HL-60 (cell line): Measurements from ENCODE around the gene DYNC1LI2.

Source experiments
- DNase-seq, 2 experiments: peaks; one replicate each; pipeline ENCODE4 v3.0.0-alpha.2; 2010 to 2020; ENCODE audit warnings: low read depth in 1 of 2, low spot score in 1 of 2
- H3K27ac ChIP-seq: fragments of 250-450 bp; sonication (Bioruptor Pico); replicated peaks from 2 replicates; pipeline ENCODE4 v1.5.1; 2020; ENCODE audit warnings: mild to moderate bottlenecking, moderate library complexity
- H3K27me3 ChIP-seq: fragments of 250-450 bp; sonication (Bioruptor Pico); 2 replicates; pipeline ENCODE4 v1.5.1; 2021; ENCODE audit warnings: mild to moderate bottlenecking, moderate library complexity; ENCODE audit not compliant: insufficient read depth, poor library complexity, severe bottlenecking
- H3K4me3 ChIP-seq: replicated peaks from 2 replicates; pipeline ENCODE4 v1.5.1; 2011; ENCODE audit warnings: mild to moderate bottlenecking, control low read depth, low read length; ENCODE audit not compliant: insufficient read depth
- GABPA ChIP-seq: IDR thresholded peaks from 2 replicates; pipeline ENCODE4 v1.6.1; 2012; ENCODE audit warnings: low read depth
- POLR2AphosphoS5 ChIP-seq: IDR thresholded peaks from 2 replicates; pipeline ENCODE4 v1.6.1; 2012; ENCODE audit warnings: low read depth
- SPI1 ChIP-seq: IDR thresholded peaks from 2 replicates; pipeline ENCODE4 v1.6.1; 2012; ENCODE audit warnings: low read depth, mild to moderate bottlenecking, borderline replicate concordance
- TF ChIP-seq, protein P1 (sequence below): IDR thresholded peaks from one replicate; pipeline ENCODE4 v1.5.1; 2011; ENCODE audit warnings: low read length, control low read depth, inconsistent platforms; ENCODE audit not compliant: insufficient read depth
- TF ChIP-seq, protein P2 (sequence below): IDR thresholded peaks from 2 replicates; pipeline ENCODE4 v1.6.1; 2012; ENCODE audit warnings: low read depth; ENCODE audit not compliant: insufficient replicate concordance

The DYNC1LI2 gene

DNA sequence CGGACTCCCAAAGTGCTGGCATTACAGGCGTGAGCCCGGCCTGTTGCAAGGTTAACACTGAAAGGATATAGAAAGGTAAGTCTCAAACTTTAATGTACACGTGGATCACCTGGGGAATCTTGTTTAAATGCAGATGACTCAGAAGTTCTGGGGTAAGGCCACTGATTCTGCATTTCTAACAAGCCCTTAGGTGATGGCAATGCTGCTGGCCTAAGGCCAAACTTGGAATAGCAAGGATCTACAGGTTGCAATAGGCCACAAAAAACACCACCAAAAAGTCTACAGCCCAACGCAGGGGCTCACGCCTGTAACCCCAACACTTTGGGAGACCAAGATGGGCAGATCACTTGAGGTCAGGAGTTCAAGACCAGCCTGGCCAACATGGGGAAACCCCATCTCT is 59.1 kb downstream of the DYNC1LI2 start:
- H3K27me3 ChIP-seq, result no peaks in the 10 kb centered on the region
- no peak for DNase-seq
- H3K4me3 ChIP-seq, result no peak overlapping the region
- no peak overlapping the region for H3K27ac ChIP-seq
- TF ChIP-seq SPI1 (no peak), POLR2AphosphoS5 (no peak), GABPA (no peak)
- TF ChIP-seq, protein P1, sequence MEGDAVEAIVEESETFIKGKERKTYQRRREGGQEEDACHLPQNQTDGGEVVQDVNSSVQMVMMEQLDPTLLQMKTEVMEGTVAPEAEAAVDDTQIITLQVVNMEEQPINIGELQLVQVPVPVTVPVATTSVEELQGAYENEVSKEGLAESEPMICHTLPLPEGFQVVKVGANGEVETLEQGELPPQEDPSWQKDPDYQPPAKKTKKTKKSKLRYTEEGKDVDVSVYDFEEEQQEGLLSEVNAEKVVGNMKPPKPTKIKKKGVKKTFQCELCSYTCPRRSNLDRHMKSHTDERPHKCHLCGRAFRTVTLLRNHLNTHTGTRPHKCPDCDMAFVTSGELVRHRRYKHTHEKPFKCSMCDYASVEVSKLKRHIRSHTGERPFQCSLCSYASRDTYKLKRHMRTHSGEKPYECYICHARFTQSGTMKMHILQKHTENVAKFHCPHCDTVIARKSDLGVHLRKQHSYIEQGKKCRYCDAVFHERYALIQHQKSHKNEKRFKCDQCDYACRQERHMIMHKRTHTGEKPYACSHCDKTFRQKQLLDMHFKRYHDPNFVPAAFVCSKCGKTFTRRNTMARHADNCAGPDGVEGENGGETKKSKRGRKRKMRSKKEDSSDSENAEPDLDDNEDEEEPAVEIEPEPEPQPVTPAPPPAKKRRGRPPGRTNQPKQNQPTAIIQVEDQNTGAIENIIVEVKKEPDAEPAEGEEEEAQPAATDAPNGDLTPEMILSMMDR, result no peak
- TF ChIP-seq, protein P2, sequence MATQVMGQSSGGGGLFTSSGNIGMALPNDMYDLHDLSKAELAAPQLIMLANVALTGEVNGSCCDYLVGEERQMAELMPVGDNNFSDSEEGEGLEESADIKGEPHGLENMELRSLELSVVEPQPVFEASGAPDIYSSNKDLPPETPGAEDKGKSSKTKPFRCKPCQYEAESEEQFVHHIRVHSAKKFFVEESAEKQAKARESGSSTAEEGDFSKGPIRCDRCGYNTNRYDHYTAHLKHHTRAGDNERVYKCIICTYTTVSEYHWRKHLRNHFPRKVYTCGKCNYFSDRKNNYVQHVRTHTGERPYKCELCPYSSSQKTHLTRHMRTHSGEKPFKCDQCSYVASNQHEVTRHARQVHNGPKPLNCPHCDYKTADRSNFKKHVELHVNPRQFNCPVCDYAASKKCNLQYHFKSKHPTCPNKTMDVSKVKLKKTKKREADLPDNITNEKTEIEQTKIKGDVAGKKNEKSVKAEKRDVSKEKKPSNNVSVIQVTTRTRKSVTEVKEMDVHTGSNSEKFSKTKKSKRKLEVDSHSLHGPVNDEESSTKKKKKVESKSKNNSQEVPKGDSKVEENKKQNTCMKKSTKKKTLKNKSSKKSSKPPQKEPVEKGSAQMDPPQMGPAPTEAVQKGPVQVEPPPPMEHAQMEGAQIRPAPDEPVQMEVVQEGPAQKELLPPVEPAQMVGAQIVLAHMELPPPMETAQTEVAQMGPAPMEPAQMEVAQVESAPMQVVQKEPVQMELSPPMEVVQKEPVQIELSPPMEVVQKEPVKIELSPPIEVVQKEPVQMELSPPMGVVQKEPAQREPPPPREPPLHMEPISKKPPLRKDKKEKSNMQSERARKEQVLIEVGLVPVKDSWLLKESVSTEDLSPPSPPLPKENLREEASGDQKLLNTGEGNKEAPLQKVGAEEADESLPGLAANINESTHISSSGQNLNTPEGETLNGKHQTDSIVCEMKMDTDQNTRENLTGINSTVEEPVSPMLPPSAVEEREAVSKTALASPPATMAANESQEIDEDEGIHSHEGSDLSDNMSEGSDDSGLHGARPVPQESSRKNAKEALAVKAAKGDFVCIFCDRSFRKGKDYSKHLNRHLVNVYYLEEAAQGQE, result no peak

- no peak for DNase-seq
- no peaks in the 10 kb centered on the region for H3K27me3 ChIP-seq
- no peak overlapping the region for H3K27ac ChIP-seq
- H3K4me3 ChIP-seq, result no peak overlapping the region
- TF ChIP-seq POLR2AphosphoS5 (no peak), SPI1 (no peak), GABPA (no peak)
- TF ChIP-seq, protein P1, result no peak
- TF ChIP-seq, protein P2, result no peak
Measured at GRCh38 chr16:66691234-66691633, 60.2 kb downstream of the DYNC1LI2 start.

DNA sequence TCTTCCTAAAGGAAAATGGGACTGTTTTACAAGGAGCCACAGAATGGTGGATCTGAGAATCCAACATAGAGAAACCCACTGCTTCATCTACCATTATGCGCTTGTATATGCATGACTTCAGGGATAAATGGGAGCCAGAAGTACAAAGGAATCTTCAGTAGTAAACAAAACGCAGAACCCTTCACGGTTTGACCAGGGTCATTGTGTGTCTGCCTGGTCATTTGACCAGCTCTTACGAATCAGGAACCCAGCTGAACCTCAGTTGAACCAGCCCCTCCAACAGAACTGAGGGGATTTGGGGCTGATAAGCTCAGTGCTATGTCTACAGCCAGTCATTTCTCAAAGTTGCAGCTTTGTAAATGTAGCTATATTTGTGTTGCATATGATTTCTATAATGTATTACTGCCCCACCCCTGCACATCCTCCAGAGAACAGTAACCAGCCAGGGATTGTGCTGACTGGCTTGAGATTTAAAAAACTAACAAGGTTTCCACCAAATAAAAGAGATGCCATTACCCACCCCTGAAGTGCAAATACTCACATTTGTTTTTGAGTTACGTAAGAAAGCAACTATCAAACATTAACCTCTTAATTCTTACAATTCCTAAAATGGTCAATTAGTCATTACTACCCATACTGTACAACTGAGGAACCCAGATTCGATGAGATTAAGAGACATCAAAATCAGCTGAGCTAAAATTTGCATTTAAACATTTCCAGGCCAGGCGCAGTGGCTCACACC is 61.1 kb downstream of the DYNC1LI2 start:
- Histone ChIP-seq H3K27ac (no peak overlapping the region), H3K27me3 (no peaks in the 10 kb centered on the region), H3K4me3 (no peak overlapping the region)
- TF ChIP-seq POLR2AphosphoS5 (no peak), GABPA (no peak), SPI1 (no peak)
- no peak for DNase-seq

- Histone ChIP-seq H3K27ac (no peak overlapping the region), H3K4me3 (no peak overlapping the region), H3K27me3 (no peaks in the 10 kb centered on the region)
- TF ChIP-seq GABPA (no peak), SPI1 (no peak), POLR2AphosphoS5 (no peak)
- TF ChIP-seq, protein P1, result no peak
- TF ChIP-seq, protein P2, result no peak
- no peak for DNase-seq
Measured at GRCh38 chr16:66689282-66689681, 62.1 kb downstream of the DYNC1LI2 start.
